Muscle of leg (tissue), 11 donors: ENCODE results near the gene CNRIP1. TPM values are rescaled to one million over a fixed set of nuclear protein-coding genes. Genes with fewer than 3 reads are reported as not detected.

Source experiments
- DNase-seq: peaks from one replicate; pipeline ENCODE4 v3.0.0; 2013
- H3K27ac ChIP-seq: one replicate; pipeline ENCODE4 v1.5.1; 2013; ENCODE audit warnings: mild to moderate bottlenecking, low read length, control low read depth
- H3K27me3 ChIP-seq: one replicate; pipeline ENCODE4 v1.6.1; 2013; ENCODE audit warnings: low read length; ENCODE audit not compliant: control insufficient read depth, insufficient read depth
- H3K36me3 ChIP-seq: one replicate; pipeline ENCODE4 v1.6.1; 2013; ENCODE audit warnings: low read length; ENCODE audit not compliant: control insufficient read depth, insufficient read depth
- H3K4me1 ChIP-seq: one replicate; pipeline ENCODE4 v1.6.1; 2013; ENCODE audit warnings: low read length; ENCODE audit not compliant: control insufficient read depth, insufficient read depth
- H3K4me3 ChIP-seq: one replicate; pipeline ENCODE4 v1.5.1; 2013; ENCODE audit warnings: low read length, control low read depth
- H3K9me3 ChIP-seq: replicated peaks from 2 replicates; pipeline ENCODE4 v1.6.1; 2013; ENCODE audit warnings: low read depth, low read length; ENCODE audit not compliant: control insufficient read depth
- WGBS: methylation state at CpG from one replicate; pipeline ENCODE4 v1.1.5; 2013; ENCODE audit warnings: missing lambda C conversion rate; ENCODE audit not compliant: insufficient coverage; 5-methylcytosine and 5-hydroxymethylcytosine counted together
- polyA plus RNA-seq, 8 donors: library from polyadenylated mRNA; unstranded; fragments of 120-200 nt; gene quantifications; one replicate each; pipeline versions ENCODE4 v1.2.1 to v1.2.3, GENCODE V29; 2013; ENCODE audit warnings: inconsistent platforms in 1 of 8, low replicate concordance in 1 of 8; ENCODE audit not compliant: insufficient read length in 8 of 8, insufficient read depth in 1 of 8
- total RNA-seq: library from RNA; stranded (reverse); fragments of 120-200 nt; gene quantifications from one replicate; pipeline ENCODE4 v1.2.4, GENCODE V29; 2013

The CNRIP1 gene
- total and polyA plus RNA-seq, 9 donors: 21.1 to 34.7 (median 24.7) TPM

- no peaks in the 10 kb centered on the region for H3K9me3 ChIP-seq
- H3K27ac ChIP-seq: no peak overlapping the region
- WGBS: no CpG with 5 or more reads among the region's 3 CpGs
- no peak for DNase-seq
- H3K36me3 ChIP-seq: no peaks in the 10 kb centered on the region
- no peaks in the 10 kb centered on the region for H3K4me1 ChIP-seq
- H3K27me3 ChIP-seq: no peaks in the 10 kb centered on the region
- no peak overlapping the region for H3K4me3 ChIP-seq
These were observed 25.6 kb downstream of the CNRIP1 start for GRCh38 chr2:68294187-68294586.

GRCh38 chr2:68293755-68294154 lies 26.0 kb downstream of the CNRIP1 start:
- no peaks in the 10 kb centered on the region for H3K4me1 ChIP-seq
- no peaks in the 10 kb centered on the region for H3K27me3 ChIP-seq
- no peaks in the 10 kb centered on the region for H3K36me3 ChIP-seq
- WGBS: 74% methylated on average over 4 of the region's 6 CpGs
- H3K4me3 ChIP-seq: no peak overlapping the region
- no peak for DNase-seq
- H3K27ac ChIP-seq: no peak overlapping the region
- no peaks in the 10 kb centered on the region for H3K9me3 ChIP-seq

GRCh38 chr2:68293024-68293423 lies 26.7 kb downstream of the CNRIP1 start:
- H3K9me3 ChIP-seq: no peaks in the 10 kb centered on the region
- no peak overlapping the region for H3K27ac ChIP-seq
- DNase-seq: no peak
- no peak overlapping the region for H3K4me3 ChIP-seq
- whole genome bisulfite sequencing: 84% methylated on average over 4 of the region's 4 CpGs
- no peaks in the 10 kb centered on the region for H3K4me1 ChIP-seq
- no peaks in the 10 kb centered on the region for H3K27me3 ChIP-seq
- H3K36me3 ChIP-seq: no peaks in the 10 kb centered on the region

GRCh38 chr2:68292108-68292710 lies 27.5 kb downstream of the CNRIP1 start:
- Histone ChIP-seq H3K27me3 (no peaks in the 10 kb centered on the region), H3K27ac (no peak overlapping the region), H3K36me3 (no peaks in the 10 kb centered on the region), H3K4me3 (no peak overlapping the region), H3K4me1 (no peaks in the 10 kb centered on the region), H3K9me3 (no peaks in the 10 kb centered on the region)
- no CpG with 5 or more reads among the region's 3 CpGs for WGBS
- DNase-seq: no peak

- DNase-seq: no peak
- Histone ChIP-seq H3K27me3 (no peaks in the 10 kb centered on the region), H3K4me3 (no peak overlapping the region), H3K36me3 (no peaks in the 10 kb centered on the region), H3K4me1 (no peaks in the 10 kb centered on the region), H3K9me3 (no peaks in the 10 kb centered on the region), H3K27ac (peak overlapping the region; percentile 15)
- WGBS: 70% methylated on average over 2 of the region's 6 CpGs
These were observed 28.4 kb downstream of the CNRIP1 start for GRCh38 chr2:68291314-68291713.

GRCh38 chr2:68290901-68291300 lies 28.8 kb downstream of the CNRIP1 start:
- DNase-seq: peak; percentile 84
- Histone ChIP-seq H3K27me3 (no peaks in the 10 kb centered on the region), H3K36me3 (no peaks in the 10 kb centered on the region), H3K9me3 (no peaks in the 10 kb centered on the region), H3K4me1 (no peaks in the 10 kb centered on the region), H3K4me3 (no peak overlapping the region), H3K27ac (peak overlapping the region; percentile 21)
- WGBS: 9% methylated on average over 2 of the region's 5 CpGs

- no peaks in the 10 kb centered on the region for H3K27me3 ChIP-seq
- WGBS: 43% methylated on average over 5 of the region's 10 CpGs
- peak; percentile 87 for DNase-seq
- H3K4me1 ChIP-seq: peaks cover 3% of the 10 kb centered on the region
- peak overlapping the region; percentile 55 for H3K27ac ChIP-seq
- no peak overlapping the region for H3K4me3 ChIP-seq
- H3K9me3 ChIP-seq: no peaks in the 10 kb centered on the region
- no peaks in the 10 kb centered on the region for H3K36me3 ChIP-seq
These were observed 31.9 kb downstream of the CNRIP1 start for GRCh38 chr2:68287580-68288441.

GRCh38 chr2:68284896-68285295 lies 34.9 kb downstream of the CNRIP1 start:
- WGBS: 7% methylated on average over 3 of the region's 3 CpGs
- peaks cover 3% of the 10 kb centered on the region for H3K4me1 ChIP-seq
- H3K36me3 ChIP-seq: no peaks in the 10 kb centered on the region
- peak; percentile 91 for DNase-seq
- no peaks in the 10 kb centered on the region for H3K9me3 ChIP-seq
- H3K27ac ChIP-seq: no peak overlapping the region
- no peak overlapping the region for H3K4me3 ChIP-seq
- no peaks in the 10 kb centered on the region for H3K27me3 ChIP-seq

GRCh38 chr2:68283419-68283812 lies 36.3 kb downstream of the CNRIP1 start:
- Histone ChIP-seq H3K4me1 (peaks cover 3% of the 10 kb centered on the region), H3K27me3 (no peaks in the 10 kb centered on the region), H3K4me3 (no peak overlapping the region), H3K9me3 (no peaks in the 10 kb centered on the region), H3K27ac (no peak overlapping the region), H3K36me3 (no peaks in the 10 kb centered on the region)
- no peak for DNase-seq
- no CpG with 5 or more reads among the region's 1 CpG for whole genome bisulfite sequencing

GRCh38 chr2:68282811-68283418 lies 36.8 kb downstream of the CNRIP1 start:
- H3K27ac ChIP-seq: no peak overlapping the region
- no peaks in the 10 kb centered on the region for H3K9me3 ChIP-seq
- no CpG with 5 or more reads among the region's 5 CpGs for WGBS
- H3K36me3 ChIP-seq: no peaks in the 10 kb centered on the region
- peak; percentile 41 for DNase-seq
- peaks cover 3% of the 10 kb centered on the region for H3K4me1 ChIP-seq
- no peaks in the 10 kb centered on the region for H3K27me3 ChIP-seq
- no peak overlapping the region for H3K4me3 ChIP-seq
